Measurements from ENCODE around the gene PRPF40B. TPM values are rescaled to one million over a fixed set of nuclear protein-coding genes. Genes with fewer than 3 reads are reported as not detected.

Gene PRPF40B
- total RNA-seq, 1 experiment from 2014 or later = 10.9 TPM

Other genes starting within 250 kb of the PRPF40B start
- gene KCNH3, start 84.5 kb upstream of the PRPF40B start, total RNA-seq (2014; rRNA removed; shearing (Covaris generic); ENCODE audit: low replicate concordance) = 3.2 and 3.6 TPM in 2 replicates
- 128 and 149 TPM in 2 replicates for gene MCRS1, start 55.4 kb upstream of the PRPF40B start, total RNA-seq (2014; rRNA removed; shearing (Covaris generic); ENCODE audit: low replicate concordance)
- 0.64 TPM in 1 of 2 replicates, not detected in the other for gene FAM186B, start 17.9 kb upstream of the PRPF40B start, total RNA-seq (2014; rRNA removed; shearing (Covaris generic); ENCODE audit: low replicate concordance)
- gene FMNL3, start 83.8 kb downstream of the PRPF40B start, total RNA-seq (2014; rRNA removed; shearing (Covaris generic); ENCODE audit: low replicate concordance) = 1.8 and 3.4 TPM in 2 replicates
- gene TMBIM6, start 118.0 kb downstream of the PRPF40B start, total RNA-seq (2014; rRNA removed; shearing (Covaris generic); ENCODE audit: low replicate concordance) = 590 and 628 TPM in 2 replicates
- 5.8 and 7.5 TPM in 2 replicates for gene NCKAP5L, start 204.9 kb downstream of the PRPF40B start, total RNA-seq (2014; rRNA removed; shearing (Covaris generic); ENCODE audit: low replicate concordance)
- 3.2 and 3.4 TPM in 2 replicates for gene BCDIN3D, start 219.5 kb downstream of the PRPF40B start, total RNA-seq (2014; rRNA removed; shearing (Covaris generic); ENCODE audit: low replicate concordance)

All from Caki2 (cell line).